GM18951 (cell line): ENCODE results near the gene RAI1.

Source experiments
- POLR2A ChIP-seq: IDR thresholded peaks from 4 replicates; pipeline ENCODE4 v1.6.1; 2011; ENCODE audit warnings: mild to moderate bottlenecking; ENCODE audit not compliant: insufficient read length, insufficient read depth; ENCODE audit errors: extremely low read depth
- in situ Hi-C: fragments of 300-500 bp; cut with MboI; formaldehyde crosslinking; loops from one replicate; pipeline ENCODE4 v1.12.0; 2022; ENCODE audit warnings: low sequenced_read_pairs, mixed read lengths, inconsistent platforms; ENCODE audit not compliant: unreplicated experiment

RAI1 gene

DNA sequence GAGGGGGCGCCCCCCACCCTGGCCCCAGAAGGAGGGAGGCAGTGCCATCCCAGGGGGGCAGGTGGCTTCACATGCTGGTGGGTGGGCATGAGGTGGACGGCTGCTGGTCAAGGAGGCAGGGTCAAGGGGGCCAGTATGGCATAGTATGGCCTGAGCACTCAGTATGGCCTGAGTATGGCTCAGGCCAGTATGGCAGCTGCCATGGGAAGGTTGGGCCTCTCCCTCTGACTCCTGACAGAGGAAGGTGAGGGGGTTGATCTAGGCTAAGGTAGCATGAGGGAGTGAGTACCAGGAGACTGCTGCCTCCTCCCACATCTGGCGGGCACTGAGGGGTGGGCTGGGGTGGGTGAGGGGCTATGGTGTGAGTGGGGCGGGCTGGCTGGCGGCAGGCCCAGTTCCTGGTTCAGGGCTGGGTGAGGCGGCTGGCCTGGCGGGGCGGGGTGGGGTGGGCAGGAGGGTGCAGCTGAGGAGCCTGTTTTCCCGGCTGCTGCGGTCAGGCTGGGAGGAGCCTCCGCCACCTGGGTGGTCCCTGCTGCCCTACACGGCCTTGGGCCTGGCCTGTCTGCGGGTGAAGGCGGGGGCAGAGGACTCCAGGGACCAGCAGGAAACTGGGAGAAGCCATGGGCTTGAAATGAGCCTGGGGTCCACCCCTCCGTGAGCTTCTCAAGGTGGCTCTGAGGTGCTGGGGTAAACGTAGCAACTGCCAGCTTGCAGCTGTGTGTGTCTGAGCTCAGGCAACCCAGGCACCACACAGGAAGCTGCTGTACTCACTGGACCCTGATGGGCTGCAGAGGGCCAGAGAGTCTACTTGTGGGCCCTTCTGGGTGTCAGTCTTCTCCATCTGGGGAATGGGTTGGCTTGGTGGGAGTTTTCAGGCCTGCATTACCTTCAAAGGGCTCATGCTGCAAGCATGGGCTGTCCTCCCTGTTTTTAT lies 57.0 kb downstream of the RAI1 start:
- in situ Hi-C loops: no loop called here
- TF ChIP-seq POLR2A: no peak

DNA sequence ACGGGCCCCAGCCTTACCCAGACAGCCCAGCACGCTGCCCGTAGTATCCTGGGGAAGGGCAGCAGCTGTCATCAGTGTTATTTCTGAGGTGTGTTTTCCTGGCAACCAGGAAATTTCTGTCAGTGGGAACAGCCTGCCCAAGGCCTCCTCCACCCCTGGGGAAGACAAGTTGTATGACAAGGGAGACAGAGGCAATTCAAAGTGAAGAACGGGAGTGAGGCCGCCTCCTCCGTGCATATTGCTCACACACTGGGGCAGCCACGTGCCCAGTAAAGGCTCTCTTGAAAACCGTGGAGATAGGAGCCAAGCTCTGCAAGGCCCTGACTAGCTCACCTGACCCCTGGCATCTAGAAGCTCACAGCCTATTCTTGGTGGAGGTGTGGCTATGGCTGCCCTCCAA lies 57.6 kb downstream of the RAI1 start:
- no peak for TF ChIP-seq POLR2A
- in situ Hi-C loops: no loop called here

DNA sequence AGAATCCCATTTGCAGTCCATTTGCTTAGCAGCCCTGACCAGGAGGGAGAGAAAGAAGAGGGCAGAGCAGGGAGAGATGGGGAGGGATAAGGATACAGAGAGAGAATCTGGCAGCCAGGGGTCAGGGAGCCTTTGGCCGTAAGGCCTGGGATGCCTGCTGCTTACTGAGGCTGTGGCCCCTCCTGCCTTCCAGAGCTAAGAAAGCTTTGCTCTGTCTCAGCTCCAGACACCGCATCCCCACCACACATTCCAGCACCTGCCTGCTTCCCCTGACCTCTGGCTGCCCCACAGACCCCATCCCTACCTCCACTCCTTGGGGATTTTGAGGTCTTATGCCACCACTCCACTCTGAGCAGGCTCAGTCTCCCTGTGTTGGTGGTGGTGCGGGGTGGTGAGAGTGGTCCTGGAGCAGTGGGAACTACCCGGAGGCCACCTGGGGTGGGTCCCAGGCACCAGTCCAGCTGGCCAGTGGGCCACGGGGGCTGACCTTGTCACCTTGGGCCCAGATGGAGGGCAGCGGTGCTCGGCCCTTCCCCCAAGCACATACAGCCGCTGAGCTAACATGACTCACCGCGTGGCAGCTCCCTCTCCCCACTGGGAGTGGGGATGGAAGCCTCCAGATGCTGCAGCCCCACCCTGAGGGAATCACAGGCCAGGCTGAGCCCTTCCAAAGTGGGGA lies 58.3 kb downstream of the RAI1 start:
- in situ Hi-C loops: no loop called here
- no peak for TF ChIP-seq POLR2A

DNA sequence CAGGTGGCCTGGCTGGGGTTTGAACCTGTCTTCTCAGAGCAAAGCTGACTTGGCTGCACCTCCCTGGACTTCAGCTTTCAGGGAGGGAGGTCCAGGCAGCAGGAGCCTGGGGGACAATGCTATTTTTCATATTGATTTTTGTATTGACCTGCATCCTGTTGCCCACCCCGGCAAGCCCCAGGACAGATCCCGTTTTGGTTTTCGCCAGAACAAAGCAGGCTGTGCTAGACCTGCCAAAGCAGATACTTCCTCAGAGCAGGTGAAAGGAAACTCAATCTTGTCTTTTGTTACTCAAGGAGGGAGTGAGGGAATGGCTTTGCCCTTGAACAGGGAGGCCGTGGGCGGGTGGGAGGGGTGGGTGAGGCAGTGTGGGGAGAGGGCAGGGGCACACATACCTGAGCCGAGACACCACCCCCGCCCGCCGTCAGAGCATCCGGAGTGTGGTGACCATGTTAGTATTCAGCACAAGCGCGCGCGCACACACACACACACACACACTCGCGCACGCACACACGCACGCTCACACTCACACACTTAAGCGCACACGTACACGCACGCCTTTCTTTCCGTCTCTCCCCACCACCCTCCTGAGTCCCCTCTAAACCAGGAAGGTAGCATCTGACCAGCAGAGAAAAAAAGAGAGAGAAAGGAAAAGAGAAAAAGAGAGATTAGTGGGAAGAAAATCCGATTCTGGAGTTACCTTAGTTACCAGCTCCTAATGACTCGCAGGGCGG lies 59.5 kb downstream of the RAI1 start:
- TF ChIP-seq POLR2A: no peak

DNA sequence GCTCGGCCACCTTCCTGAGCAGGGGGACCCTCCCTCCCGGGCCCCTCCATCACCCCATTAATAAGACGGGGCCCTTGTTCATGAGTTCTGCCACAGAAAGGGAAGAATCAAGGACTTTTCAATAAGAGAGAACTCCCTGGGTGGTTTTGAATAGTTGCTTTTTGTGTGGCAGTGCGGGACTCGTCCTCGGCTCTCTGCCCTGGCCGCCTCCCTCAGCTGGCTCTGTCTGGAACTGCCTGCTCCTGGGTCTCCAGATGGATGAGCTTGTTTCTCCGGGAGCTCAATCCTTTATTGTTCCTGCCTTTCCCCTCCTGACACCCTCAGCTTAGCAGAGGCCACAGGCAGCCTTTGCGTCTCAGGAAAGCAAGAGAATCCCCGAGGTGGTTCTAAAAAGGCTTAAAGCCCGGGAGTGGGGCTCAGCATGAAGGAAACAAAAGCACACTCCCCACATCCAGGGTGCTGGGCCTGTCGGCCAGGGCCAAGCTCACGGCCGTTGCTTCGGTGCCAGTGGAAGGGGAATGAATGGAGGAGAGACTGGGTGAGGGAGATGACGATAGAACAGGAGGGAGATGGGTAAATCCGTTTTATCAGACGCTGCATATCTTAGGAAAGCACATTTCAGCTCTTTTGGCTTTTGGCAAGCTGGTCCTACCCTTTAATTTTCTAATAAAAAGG lies 60.2 kb downstream of the RAI1 start:
- in situ Hi-C loops: no loop called here
- TF ChIP-seq POLR2A: no peak

More for the DNA sequence above, 59.5 kb downstream of the RAI1 start:
- in situ Hi-C loops: no loop called here

DNA sequence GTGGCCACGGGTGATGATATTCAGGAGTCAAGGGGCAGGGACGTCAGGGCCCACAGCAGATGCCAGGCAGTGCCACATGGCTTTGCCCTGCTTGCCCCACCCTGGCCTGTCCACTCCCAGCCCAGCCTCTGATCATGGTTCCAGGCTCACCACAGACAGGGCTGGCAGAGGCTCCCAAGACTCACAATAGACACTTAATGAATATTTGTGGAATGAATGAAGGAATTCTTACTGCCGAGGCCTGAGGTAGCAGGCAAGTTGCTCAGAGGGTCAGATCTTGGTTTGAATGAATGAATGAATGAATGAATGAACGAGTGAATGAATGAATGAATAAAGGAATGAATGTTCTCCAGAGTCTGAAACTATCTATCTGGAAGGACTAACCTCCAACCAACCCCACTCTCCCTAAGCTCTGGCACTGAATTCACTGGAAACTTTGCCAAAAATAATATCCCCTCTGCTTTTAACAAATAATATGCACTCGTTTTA lies 60.9 kb downstream of the RAI1 start:
- in situ Hi-C loops: no loop called here
- no peak for TF ChIP-seq POLR2A

DNA sequence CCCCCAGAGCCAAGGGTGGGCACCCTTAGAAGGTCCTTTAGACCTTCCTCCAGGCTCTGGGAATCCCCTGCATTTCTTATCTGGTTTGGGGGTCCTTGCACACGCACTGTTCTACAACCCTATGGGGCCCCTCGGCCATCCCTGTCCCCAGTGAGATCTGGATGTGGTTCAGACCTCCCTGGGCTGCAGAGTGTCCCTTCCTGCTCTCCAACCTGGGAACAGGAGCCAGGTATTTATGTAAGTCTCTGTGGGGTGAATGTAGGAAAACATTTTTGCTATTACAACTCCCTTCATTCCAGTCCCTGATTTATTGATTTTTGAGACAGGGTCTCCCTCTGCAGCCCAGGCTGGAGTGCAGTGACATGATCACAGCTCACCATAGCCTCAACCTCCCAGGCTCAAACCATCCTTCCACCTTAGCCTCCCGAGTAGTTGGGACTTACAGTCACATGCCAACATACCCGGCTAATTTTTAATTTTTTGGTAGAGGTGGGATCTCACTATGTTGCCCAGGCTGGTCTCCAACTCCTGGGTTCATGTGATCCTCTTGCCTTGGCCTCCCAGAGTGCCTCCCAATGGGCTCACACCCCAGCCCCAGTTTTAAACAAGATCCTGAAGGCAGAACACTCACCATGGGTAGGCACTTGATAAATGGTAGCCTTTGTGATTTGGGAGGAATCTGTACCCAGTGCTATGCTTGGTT lies 61.6 kb downstream of the RAI1 start:
- in situ Hi-C loops: no loop called here
- no peak for TF ChIP-seq POLR2A

DNA sequence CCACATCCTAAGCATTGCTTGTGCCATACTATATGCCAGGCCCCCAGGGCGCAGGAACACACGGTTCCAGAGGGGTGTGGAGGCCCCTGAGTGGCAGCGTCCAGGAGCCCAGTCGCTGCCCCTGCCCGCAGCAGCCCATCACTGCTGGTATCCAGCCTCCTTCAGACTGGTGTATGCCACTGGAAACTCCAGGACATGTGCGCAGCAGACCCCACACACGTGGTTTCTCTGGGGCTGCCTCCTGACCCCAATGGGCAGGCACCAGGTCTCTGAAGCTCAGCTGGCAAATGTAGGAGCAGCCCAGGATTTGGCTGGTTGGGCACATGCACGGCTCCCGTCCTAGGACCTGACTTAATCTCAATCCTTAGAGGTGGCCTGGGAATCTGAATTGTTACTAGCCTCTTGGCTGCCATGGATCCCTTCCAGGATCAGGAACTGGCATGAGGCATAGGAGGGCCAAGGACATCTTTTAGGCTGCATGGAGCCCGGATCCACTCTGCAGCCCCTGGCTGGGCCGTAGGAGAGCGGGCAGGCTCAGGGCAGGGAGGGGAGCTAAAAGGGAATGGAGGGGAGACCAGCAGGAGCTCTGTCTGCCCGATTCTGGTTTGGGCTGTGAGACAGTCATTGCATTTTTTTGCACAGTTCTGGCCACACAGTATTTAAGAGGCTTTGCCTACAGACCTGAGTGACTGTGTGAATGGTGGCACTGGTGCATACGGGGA lies 62.3 kb downstream of the RAI1 start:
- TF ChIP-seq POLR2A: no peak
- in situ Hi-C loops: no loop called here

DNA sequence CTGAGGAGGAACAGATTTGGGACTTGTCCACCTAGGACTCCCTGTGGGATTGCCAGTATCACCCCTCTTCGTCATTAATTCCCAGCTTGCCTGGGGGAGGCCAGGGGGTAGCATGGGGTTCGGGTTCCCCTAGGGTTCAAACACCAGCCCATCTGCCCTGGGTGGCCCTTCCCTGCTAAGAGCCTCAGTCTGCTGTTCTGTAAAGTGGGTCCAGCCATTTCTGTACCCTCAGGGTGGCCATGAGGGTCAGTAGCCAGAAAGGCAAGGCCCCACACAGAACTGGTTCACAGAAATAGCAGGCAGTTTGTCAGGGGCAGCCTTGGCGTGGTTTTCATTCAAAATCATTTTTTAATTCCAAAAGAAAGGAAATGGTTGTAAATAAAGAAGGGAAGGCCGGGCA lies 62.9 kb downstream of the RAI1 start:
- no peak for TF ChIP-seq POLR2A
- in situ Hi-C loops: no loop called here

DNA sequence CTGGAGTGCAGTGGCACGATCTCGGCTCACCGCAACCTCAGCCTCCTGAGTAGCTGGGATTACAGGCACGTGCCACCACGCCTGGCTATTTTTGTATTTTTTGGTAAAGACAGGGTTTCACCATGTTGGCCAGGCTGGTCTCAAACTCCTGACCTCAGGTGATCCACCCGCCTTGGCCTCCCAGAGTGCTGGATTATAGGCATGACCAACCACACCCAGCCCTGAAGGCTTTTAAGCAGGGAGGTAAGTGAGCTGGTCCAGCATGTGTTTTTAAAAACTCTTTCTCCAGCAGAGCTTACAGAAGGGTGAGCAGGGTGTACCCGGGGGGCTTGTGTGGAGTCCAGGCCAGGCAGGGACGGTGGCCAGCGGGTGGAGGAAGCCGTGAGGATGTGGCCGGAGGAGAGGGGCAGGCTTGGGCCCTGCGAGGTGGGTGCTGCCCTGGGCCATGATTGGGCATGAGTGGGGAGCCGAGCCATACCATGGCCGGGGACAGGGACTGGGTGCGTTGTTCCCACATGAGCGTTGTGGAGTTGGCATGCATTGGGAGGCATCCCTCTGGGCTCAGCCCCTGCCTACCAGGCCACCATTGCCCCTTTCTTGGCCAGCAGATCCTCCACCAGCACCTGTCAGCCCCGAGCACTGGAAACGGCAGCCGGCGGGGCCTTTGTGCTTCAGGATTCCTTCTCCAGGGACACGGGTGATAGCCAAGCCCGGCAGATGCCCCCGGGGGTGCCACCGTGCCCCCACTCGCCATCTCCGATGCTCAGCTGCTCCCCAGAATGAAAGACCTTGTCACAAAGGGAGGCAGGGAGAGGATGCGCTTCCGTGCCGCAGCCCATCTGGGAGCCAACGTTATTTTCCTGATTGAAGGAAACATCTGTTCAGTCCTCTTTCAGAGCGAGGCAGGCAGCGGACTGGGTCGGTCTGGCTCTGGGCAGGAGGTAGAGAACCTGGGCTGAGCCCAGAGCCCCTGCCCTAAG lies 64.5 kb downstream of the RAI1 start:
- in situ Hi-C loops: no loop called here
- TF ChIP-seq POLR2A: no peak

DNA sequence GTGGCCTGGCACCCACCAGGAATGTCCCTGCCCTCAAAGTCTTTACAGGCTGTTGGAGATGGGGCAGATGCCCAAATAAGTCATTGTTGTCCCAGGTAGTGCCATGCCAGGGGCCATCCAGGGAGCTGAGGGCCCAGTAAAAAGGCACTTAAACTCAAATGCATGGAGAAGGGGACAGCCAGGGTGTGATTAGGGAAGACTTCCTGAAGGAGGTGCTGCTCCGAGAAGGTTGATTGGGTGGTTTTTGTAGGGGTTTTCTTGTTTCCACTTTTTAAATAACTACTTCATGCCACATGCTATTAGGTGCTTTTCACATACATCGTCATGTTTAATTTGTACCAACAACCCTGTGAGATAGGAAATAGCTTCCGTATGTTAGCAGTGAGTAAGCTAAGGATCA lies 66.9 kb downstream of the RAI1 start:
- TF ChIP-seq POLR2A: no peak
- in situ Hi-C loops: no loop called here
